K562 (cell line): Measurements from ENCODE around the gene COA4. TPM values are rescaled to one million over a fixed set of nuclear protein-coding genes. Genes with fewer than 3 reads are reported as not detected.

Experiments used
- ATAC-seq: fragments of 200-7000 bp; cut with Tn5 transposase; 3 replicates; pipeline ENCODE4 v1.9.1; 2020; ENCODE audit warnings: moderate library complexity
- BruUV-seq: library from RNA; stranded (reverse); fragments of 400-500 nt; replicated peaks from 2 replicates; lab custom pipeline; 2021; lab: Mats Ljungman, UMichigan
- CTCF ChIA-PET: fragments of 300-600 bp; formaldehyde crosslinking; extraction: SDS; loops from one replicate; lab custom pipeline; 2021; ENCODE audit warnings: low intra/inter-chr PET ratio; lab: Yijun Ruan, JAX
- POLR2A ChIA-PET: fragments of 300-600, 350-650 bp; sonication (Branson Sonifier 250); formaldehyde crosslinking; extraction: SDS; loops from one replicate; lab custom pipeline; 2021; ENCODE audit warnings: antibody characterized with exemption, inconsistent platforms; lab: Yijun Ruan, JAX
- DNase-seq, 4 experiments: peaks; one replicate each; pipeline versions ENCODE4 v3.0.0 to v3.0.0-alpha.2; 2011 to 2018; ENCODE audit warnings: low spot score in 3 of 4, mixed read lengths in 3 of 4; ENCODE audit errors: extremely low read depth in 1 of 4
- FAIRE-seq: peaks from 2 replicates; lab custom pipeline; 2011; peaks lifted over from hg19 to GRCh38; lab: Jason Lieb, UNC
- H2AFZ ChIP-seq: 2 replicates; pipeline ENCODE4 v1.6.0; 2011; ENCODE audit warnings: low read depth, low read length, control low read depth, inconsistent platforms
- H3K27ac ChIP-seq: fragments of 200-600 bp; 3 replicates; pipeline ENCODE4 v1.8.0; 2011; ENCODE audit warnings: low read depth, mild to moderate bottlenecking, control low read depth, inconsistent platforms, low read length, moderate library complexity, mixed read lengths; ENCODE audit errors: extremely low read depth
- H3K27me3 ChIP-seq, 2 experiments: fragments of 300-600 bp in 1 of 2; 2 replicates in 1 of 2; 3 replicates in 1 of 2; pipeline versions ENCODE4 v1.6.0 to v1.8.0; 2011; ENCODE audit warnings: inconsistent platforms in 2 of 2, low read length in 2 of 2, mild to moderate bottlenecking in 1 of 2, mixed read lengths in 1 of 2, moderate library complexity in 1 of 2; ENCODE audit not compliant: control insufficient read depth in 2 of 2, insufficient read depth in 2 of 2
- H3K36me3 ChIP-seq: fragments of 300-600 bp; 3 replicates; pipeline ENCODE4 v1.8.0; 2011; ENCODE audit warnings: mild to moderate bottlenecking, low read length, inconsistent platforms; ENCODE audit not compliant: control insufficient read depth, insufficient read depth
- H3K4me1 ChIP-seq, 2 experiments: fragments of 200-600 bp in 1 of 2; replicated peaks in 1 of 2; 2 replicates in 1 of 2; 3 replicates in 1 of 2; pipeline versions ENCODE4 v1.5.1 to v1.8.0; 2011; ENCODE audit warnings: inconsistent platforms in 2 of 2, low read length in 2 of 2, mild to moderate bottlenecking in 1 of 2, mixed read lengths in 1 of 2, moderate library complexity in 1 of 2; ENCODE audit not compliant: control insufficient read depth in 2 of 2, insufficient read depth in 2 of 2
- H3K4me2 ChIP-seq: 2 replicates; pipeline ENCODE4 v1.6.1; 2011; ENCODE audit warnings: low read length, control low read depth, inconsistent platforms, mixed read lengths; ENCODE audit not compliant: insufficient read depth
- H3K4me3 ChIP-seq: fragments of 200-600 bp; sonication (generic), shearing (Covaris generic); 2 replicates; pipeline ENCODE4 v1.5.1; 2016; ENCODE audit warnings: control low read depth, inconsistent platforms
- H3K79me2 ChIP-seq: fragments of 200-600 bp; 3 replicates; pipeline ENCODE4 v1.8.0; 2011; ENCODE audit warnings: low read length, inconsistent platforms; ENCODE audit not compliant: control insufficient read depth, insufficient read depth
- H3K9ac ChIP-seq, 2 experiments: 2 replicates each; pipeline versions ENCODE4 v1.6.0 to v1.6.1; 2011; ENCODE audit warnings: low read depth in 2 of 2, low read length in 2 of 2, control low read depth in 1 of 2, inconsistent platforms in 1 of 2, mild to moderate bottlenecking in 1 of 2, mixed read lengths in 1 of 2; ENCODE audit not compliant: insufficient read depth in 1 of 2
- H3K9me1 ChIP-seq: one replicate; pipeline ENCODE4 v1.6.0; 2011; ENCODE audit warnings: inconsistent platforms, mild to moderate bottlenecking, low read length, moderate library complexity; ENCODE audit not compliant: control insufficient read depth, insufficient read depth
- H3K9me3 ChIP-seq: replicated peaks from 2 replicates; pipeline ENCODE4 v1.5.1; 2011; ENCODE audit warnings: low read depth, low read length, inconsistent platforms; ENCODE audit not compliant: control insufficient read depth, insufficient read depth
- H4K20me1 ChIP-seq: replicated peaks from 2 replicates; pipeline ENCODE4 v1.6.1; 2011; ENCODE audit warnings: low read length, inconsistent platforms, mixed read lengths; ENCODE audit not compliant: control insufficient read depth, insufficient read depth
- DMBX1 ChIP-seq: fragments of 250-450 bp; sonication (Bioruptor Pico); IDR thresholded peaks from 2 replicates; pipeline ENCODE4 v1.8.0; 2022; ENCODE audit warnings: inconsistent platforms, mild to moderate bottlenecking, moderate library complexity, borderline replicate concordance
- IRF2 ChIP-seq: sonication (generic); formaldehyde crosslinking; IDR thresholded peaks from 2 replicates; pipeline ENCODE4 v1.8.1; 2022; ENCODE audit warnings: mild to moderate bottlenecking, missing genetic modification reagents
- KHSRP ChIP-seq: fragments of 450-650 bp; IDR thresholded peaks from 2 replicates; pipeline ENCODE4 v1.6.1; 2017
- MGA ChIP-seq: fragments of 450-650 bp; IDR thresholded peaks from 2 replicates; pipeline ENCODE4 v1.6.1; 2016; ENCODE audit warnings: mild to moderate bottlenecking, moderate library complexity
- RAD21 ChIP-seq, 2 experiments: fragments of 250-450 bp in 1 of 2; fragments of 450-650 bp in 1 of 2; sonication (Bioruptor Pico) in 1 of 2; formaldehyde crosslinking in 1 of 2; IDR thresholded peaks in 1 of 2; conservative IDR thresholded peaks in 1 of 2; 2 replicates each; pipeline versions ENCODE4 v1.4.0 to v1.8.0; 2020 to 2022; ENCODE audit warnings: mild to moderate bottlenecking in 2 of 2, moderate library complexity in 1 of 2
- RUNX1 ChIP-seq: sonication (generic); IDR thresholded peaks from 2 replicates; pipeline ENCODE4 v1.6.1; 2016; ENCODE audit warnings: antibody characterized with exemption, low read depth
- SMARCC2 ChIP-seq: fragments of 450-650 bp; IDR thresholded peaks from 2 replicates; pipeline ENCODE4 v1.6.1; 2017; ENCODE audit warnings: antibody characterized with exemption, moderate library complexity, mild to moderate bottlenecking, low read depth
- SRSF3 ChIP-seq: fragments of 200-400 bp; formaldehyde crosslinking; IDR thresholded peaks from 2 replicates; pipeline ENCODE4 v1.6.1; 2016; ENCODE audit warnings: mild to moderate bottlenecking, low read length, moderate library complexity; ENCODE audit not compliant: insufficient read depth
- TEAD4 ChIP-seq, 2 experiments: sonication (generic) in 1 of 2; formaldehyde crosslinking in 1 of 2; IDR thresholded peaks; 2 replicates each; pipeline versions ENCODE4 v1.6.1 to v1.8.0; 2012 to 2022; ENCODE audit warnings: borderline replicate concordance in 1 of 2, inconsistent platforms in 1 of 2, low read length in 1 of 2, mild to moderate bottlenecking in 1 of 2, missing genetic modification reagents in 1 of 2
- WGBS: fragments of 100-300 bp; shearing (Covaris generic); methylation state at CpG from one replicate; pipeline ENCODE4 v1.1.6; 2016; ENCODE audit warnings: low coverage, mixed read lengths; ENCODE audit not compliant: insufficient coverage; ENCODE audit errors: missing lambda C conversion rate; 5-methylcytosine and 5-hydroxymethylcytosine counted together
- in situ Hi-C: fragments of 300-500 bp; cut with MboI; formaldehyde crosslinking; loops from 4 replicates; pipeline ENCODE4 v1.15.0; 2018; ENCODE audit warnings: inconsistent platforms, mixed read lengths
- intact Hi-C: fragments of 100-400 bp; cut with micrococcal nuclease; formaldehyde crosslinking; loops from 2 replicates; pipeline ENCODE4 v1.14.2; 2022
- polyA plus RNA-seq, 8 experiments: library from polyadenylated mRNA; depleted of rRNA in 4 of 8; stranded (reverse) in 5 of 8; unstranded in 3 of 8; fragments of >200 nt; fragmentation: Nextera tagmentation in 2 of 8; fragmentation: Illumina TruSeq in 1 of 8; extraction: Ambion mirVana in 2 of 8; extraction: Trizol in 1 of 8; gene quantifications; 2 replicates each; pipeline versions ENCODE4 v1.2.1 to v1.2.3, GENCODE V29; 2011 to 2014; ENCODE audit warnings: inconsistent platforms in 1 of 8, missing spikeins in 1 of 8
- total RNA-seq, 7 experiments: library from RNA; depleted of rRNA in 6 of 7; stranded (reverse); fragments of >200 nt in 6 of 7; fragmentation: Illumina TruSeq in 2 of 7; extraction: Trizol in 2 of 7; gene quantifications; 2 replicates each; pipeline versions ENCODE4 v1.2.1 to v1.2.3, GENCODE V29; 2011 to 2021; ENCODE audit warnings: low replicate concordance in 1 of 7
- TF ChIP-seq, protein P1 (sequence below): sonication (generic); formaldehyde crosslinking; IDR thresholded peaks from 2 replicates; pipeline ENCODE4 v1.8.0; 2022; ENCODE audit warnings: mild to moderate bottlenecking, missing genetic modification reagents

COA4 gene
- total and polyA plus RNA-seq, 9 of the 15 experiments (the other 6 are each of a cell fraction or from before 2014, with no cell fraction given): 108 to 255 (median 152) TPM

DNA sequence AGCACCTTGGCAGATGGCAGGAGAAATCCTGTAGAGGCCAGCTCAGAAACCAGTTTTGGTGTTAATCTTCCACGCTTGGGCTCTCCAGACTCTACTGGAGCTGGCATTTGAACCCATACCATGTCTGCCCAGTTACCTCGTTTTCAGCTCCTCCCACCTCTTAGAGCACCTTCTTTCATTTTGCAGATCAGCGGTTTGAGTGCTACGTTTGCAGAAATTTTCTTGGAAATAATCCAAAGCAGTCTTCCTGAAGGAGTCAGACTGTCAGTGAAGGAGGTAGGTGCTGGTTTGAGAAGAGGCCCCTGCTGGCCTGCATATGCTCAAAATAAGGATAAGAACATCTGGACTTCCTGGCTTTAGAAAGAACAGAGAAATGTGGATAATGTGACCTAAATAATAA, 13.7 kb downstream of the COA4 start:
- no peak for DNase-seq
- 50% methylated on average over 4 of the region's 4 CpGs for WGBS
- intact Hi-C loops (no loop called here), in situ Hi-C loops (no loop called here)
- no peak overlapping the region for H3K4me2 ChIP-seq
- no peak overlapping the region for H2AFZ ChIP-seq
- no peaks in the 10 kb centered on the region for H3K79me2 ChIP-seq
- no peak overlapping the region for H3K27ac ChIP-seq
- H3K4me1 ChIP-seq: peaks cover 0 to 3% of the 10 kb centered on the region in 2 experiments; a peak in 1 of 5 replicates
- H3K9me3 ChIP-seq: no peaks in the 10 kb centered on the region
- no peak overlapping the region for H3K4me3 ChIP-seq
- no peaks in the 10 kb centered on the region for H3K27me3 ChIP-seq
- no peak for ATAC-seq
- ChIA-PET CTCF (no interaction called here), POLR2A (interaction anchor here (1.1 to 1.2 kb wide), 2 partner anchors 8 to 10 kb away, joined by 3 read pairs; no protein-coding TSS in a partner anchor)
- no peaks in the 10 kb centered on the region for H3K9me1 ChIP-seq
- FAIRE-seq: no peak
- no TSS peak for BruUV-seq
- peaks cover 44% of the 10 kb centered on the region for H3K36me3 ChIP-seq
- H4K20me1 ChIP-seq: no peaks in the 10 kb centered on the region
- H3K9ac ChIP-seq: no peak overlapping the region
- TF ChIP-seq SMARCC2 (no peak), SRSF3 (no peak), TEAD4 (IDR thresholded peaks at IDR 0.05; ENCODE audit: low read length) (no peak), TEAD4 (CRISPR knock-in tag; IDR thresholded peaks at IDR 0.05; ENCODE audit: borderline replicate concordance) (no peak), DMBX1 (CRISPR knock-in tag) (no peak), MGA (no peak), RUNX1 (no peak), KHSRP (no peak), RAD21 (CRISPR knock-in tag; conservative IDR thresholded peaks at IDR 0.05 in 1 of 2, IDR thresholded peaks at IDR 0.05 in 1 of 2) (no peak), IRF2 (no peak)
- TF ChIP-seq, protein P1, sequence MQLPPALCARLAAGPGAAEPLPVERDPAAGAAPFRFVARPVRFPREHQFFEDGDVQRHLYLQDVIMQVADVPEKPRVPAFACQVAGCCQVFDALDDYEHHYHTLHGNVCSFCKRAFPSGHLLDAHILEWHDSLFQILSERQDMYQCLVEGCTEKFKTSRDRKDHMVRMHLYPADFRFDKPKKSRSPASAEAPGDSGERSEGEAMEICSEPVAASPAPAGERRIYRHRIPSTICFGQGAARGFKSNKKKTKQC: no peak
